H9 (cell line): Measurements from ENCODE around the gene GIPC3. TPM values are rescaled to one million over a fixed set of nuclear protein-coding genes. Genes with fewer than 3 reads are reported as not detected.

Experiments used
- DNase-seq: peaks from one replicate; pipeline ENCODE4 v3.0.0-alpha.2; 2017
- H2AFZ ChIP-seq: one replicate; pipeline ENCODE4 v1.6.1; 2013; ENCODE audit warnings: mild to moderate bottlenecking, low read length, control low read depth, moderate library complexity
- H2AK5ac ChIP-seq: 2 replicates; pipeline ENCODE4 v1.6.1; 2013; ENCODE audit warnings: low read length, control low read depth, mixed read lengths; ENCODE audit not compliant: insufficient read length
- H2BK120ac ChIP-seq: one replicate; pipeline ENCODE4 v1.6.1; 2013; ENCODE audit warnings: low read depth, mild to moderate bottlenecking, low read length, control low read depth, inconsistent platforms; ENCODE audit not compliant: poor library complexity, severe bottlenecking
- H2BK12ac ChIP-seq: 2 replicates; pipeline ENCODE4 v1.6.1; 2013; ENCODE audit warnings: low read length, control low read depth, mixed read lengths, low read depth; ENCODE audit not compliant: insufficient read length
- H2BK15ac ChIP-seq: 2 replicates; pipeline ENCODE4 v1.6.1; 2013; ENCODE audit warnings: low read depth, low read length, control low read depth
- H2BK20ac ChIP-seq: one replicate; pipeline ENCODE4 v1.6.1; 2013; ENCODE audit warnings: low read depth, mild to moderate bottlenecking, low read length, control low read depth, inconsistent platforms; ENCODE audit not compliant: poor library complexity, severe bottlenecking
- H2BK5ac ChIP-seq: 2 replicates; pipeline ENCODE4 v1.6.1; 2013; ENCODE audit warnings: low read length, control low read depth, mixed read lengths; ENCODE audit not compliant: insufficient read length
- H3K14ac ChIP-seq: 2 replicates; pipeline ENCODE4 v1.6.1; 2013; ENCODE audit warnings: low read length, control low read depth; ENCODE audit not compliant: insufficient read depth
- H3K18ac ChIP-seq: 2 replicates; pipeline ENCODE4 v1.6.1; 2013; ENCODE audit warnings: low read depth, mild to moderate bottlenecking, mixed read lengths, low read length, control low read depth; ENCODE audit not compliant: insufficient read length
- H3K23ac ChIP-seq: 2 replicates; pipeline ENCODE4 v1.6.1; 2013; ENCODE audit warnings: low read length, control low read depth, mixed read lengths, low read depth; ENCODE audit not compliant: insufficient read length
- H3K23me2 ChIP-seq: 2 replicates; pipeline ENCODE4 v1.6.1; 2013; ENCODE audit warnings: low read depth, mild to moderate bottlenecking, mixed read lengths, low read length, control low read depth; ENCODE audit not compliant: insufficient read length, poor library complexity, severe bottlenecking
- H3K27ac ChIP-seq: 2 replicates; pipeline ENCODE4 v1.5.1; 2013; ENCODE audit warnings: low read length, control low read depth, mixed read lengths, low read depth; ENCODE audit not compliant: insufficient read length
- H3K27me3 ChIP-seq: 2 replicates; pipeline ENCODE4 v1.6.1; 2013; ENCODE audit warnings: low read length, control low read depth, inconsistent platforms; ENCODE audit not compliant: insufficient read depth
- H3K4ac ChIP-seq: 2 replicates; pipeline ENCODE4 v1.6.1; 2013; ENCODE audit warnings: low read depth, mild to moderate bottlenecking, control low read depth, inconsistent platforms, low read length, moderate library complexity
- H3K4me1 ChIP-seq: 2 replicates; pipeline ENCODE4 v1.6.1; 2013; ENCODE audit warnings: low read length, control low read depth, inconsistent platforms; ENCODE audit not compliant: insufficient read depth
- H3K4me2 ChIP-seq: 2 replicates; pipeline ENCODE4 v1.6.1; 2013; ENCODE audit warnings: low read length, control low read depth, mixed read lengths; ENCODE audit not compliant: insufficient read length, insufficient read depth
- H3K56ac ChIP-seq: 2 replicates; pipeline ENCODE4 v1.6.1; 2013; ENCODE audit warnings: low read depth, mild to moderate bottlenecking, mixed read lengths, low read length, control low read depth; ENCODE audit not compliant: insufficient read length
- H3K79me1 ChIP-seq: 2 replicates; pipeline ENCODE4 v1.6.1; 2013; ENCODE audit warnings: low read depth, mild to moderate bottlenecking, moderate library complexity, low read length, control low read depth, inconsistent platforms; ENCODE audit not compliant: insufficient read depth, poor library complexity, severe bottlenecking
- H3K79me2 ChIP-seq: 2 replicates; pipeline ENCODE4 v1.6.1; 2013; ENCODE audit warnings: low read length, control low read depth, inconsistent platforms; ENCODE audit not compliant: insufficient read depth
- H3K9ac ChIP-seq: 2 replicates; pipeline ENCODE4 v1.6.1; 2013; ENCODE audit warnings: low read length, control low read depth, mixed read lengths; ENCODE audit not compliant: insufficient read length; ENCODE audit errors: extremely low read depth
- H3K9me3 ChIP-seq: one replicate; pipeline ENCODE4 v1.6.1; 2013; ENCODE audit warnings: low read depth, low read length, inconsistent platforms; ENCODE audit not compliant: control insufficient read depth
- H3T11ph ChIP-seq: one replicate; pipeline ENCODE4 v1.6.1; 2013; ENCODE audit warnings: mild to moderate bottlenecking, low read length, control low read depth, inconsistent platforms
- H4K20me1 ChIP-seq: one replicate; pipeline ENCODE4 v1.6.1; 2013; ENCODE audit not compliant: control insufficient read depth, insufficient read length, insufficient read depth
- H4K5ac ChIP-seq: 2 replicates; pipeline ENCODE4 v1.6.1; 2013; ENCODE audit warnings: low read depth, mild to moderate bottlenecking, mixed read lengths, low read length, control low read depth; ENCODE audit not compliant: insufficient read length
- H4K8ac ChIP-seq: replicated peaks from 2 replicates; pipeline ENCODE4 v1.6.1; 2013; ENCODE audit warnings: low read length, control low read depth, mixed read lengths, low read depth; ENCODE audit not compliant: insufficient read length
- H4K91ac ChIP-seq: 2 replicates; pipeline ENCODE4 v1.6.1; 2013; ENCODE audit warnings: low read depth, mild to moderate bottlenecking, moderate library complexity, mixed read lengths, low read length, control low read depth; ENCODE audit not compliant: insufficient read length
- H3K27ac Mint-ChIP-seq, 3 experiments: 2 replicates in 2 of 3; 3 replicates in 1 of 3; pipeline ENCODE4 v1.8.0; 2020 to 2021; ENCODE audit warnings: mixed read lengths in 3 of 3, mild to moderate bottlenecking in 1 of 3, moderate library complexity in 1 of 3
- H3K27me3 Mint-ChIP-seq: 2 replicates; pipeline ENCODE4 v1.8.0; 2021; ENCODE audit warnings: low read depth, mild to moderate bottlenecking, moderate library complexity, mixed read lengths
- H3K36me3 Mint-ChIP-seq, 3 experiments: 2 replicates in 2 of 3; 3 replicates in 1 of 3; pipeline ENCODE4 v1.8.0; 2020 to 2021; ENCODE audit warnings: low read depth in 3 of 3, mixed read lengths in 3 of 3; ENCODE audit not compliant: insufficient read depth in 1 of 3
- H3K4me1 Mint-ChIP-seq, 2 experiments: 2 replicates each; pipeline ENCODE4 v1.8.0; 2020; ENCODE audit warnings: mixed read lengths in 2 of 2
- H3K4me3 Mint-ChIP-seq, 2 experiments: 2 replicates in 1 of 2; 3 replicates in 1 of 2; pipeline ENCODE4 v1.8.0; 2020 to 2021; ENCODE audit warnings: mild to moderate bottlenecking in 2 of 2, mixed read lengths in 2 of 2, moderate library complexity in 1 of 2
- H3K9me3 Mint-ChIP-seq, 2 experiments: 2 replicates in 1 of 2; 3 replicates in 1 of 2; pipeline ENCODE4 v1.8.0; 2020; ENCODE audit warnings: mild to moderate bottlenecking in 2 of 2, mixed read lengths in 2 of 2, moderate library complexity in 1 of 2
- WGBS: extraction: QIAGEN DNeasy Blood & Tissue Kit; methylation state at CpG from one replicate; pipeline ENCODE4 v1.1.7; 2013; ENCODE audit warnings: missing lambda C conversion rate, low lambda C conversion rate, mixed read lengths; ENCODE audit not compliant: insufficient read length; ENCODE audit errors: extremely low coverage; 5-methylcytosine and 5-hydroxymethylcytosine counted together
- total RNA-seq: library from RNA; stranded (reverse); gene quantifications from 2 replicates; pipeline ENCODE4 v1.2.1, GENCODE V29; 2021
- TF ChIP-seq, protein P1 (sequence below): fragments of 200-600 bp; sonication (generic); conservative IDR thresholded peaks from 3 replicates; pipeline ENCODE4 v1.8.0; 2021; ENCODE audit warnings: antibody characterized with exemption, mild to moderate bottlenecking

Gene GIPC3
- total RNA-seq, 1 experiment from 2014 or later: 1.6 TPM

DNA sequence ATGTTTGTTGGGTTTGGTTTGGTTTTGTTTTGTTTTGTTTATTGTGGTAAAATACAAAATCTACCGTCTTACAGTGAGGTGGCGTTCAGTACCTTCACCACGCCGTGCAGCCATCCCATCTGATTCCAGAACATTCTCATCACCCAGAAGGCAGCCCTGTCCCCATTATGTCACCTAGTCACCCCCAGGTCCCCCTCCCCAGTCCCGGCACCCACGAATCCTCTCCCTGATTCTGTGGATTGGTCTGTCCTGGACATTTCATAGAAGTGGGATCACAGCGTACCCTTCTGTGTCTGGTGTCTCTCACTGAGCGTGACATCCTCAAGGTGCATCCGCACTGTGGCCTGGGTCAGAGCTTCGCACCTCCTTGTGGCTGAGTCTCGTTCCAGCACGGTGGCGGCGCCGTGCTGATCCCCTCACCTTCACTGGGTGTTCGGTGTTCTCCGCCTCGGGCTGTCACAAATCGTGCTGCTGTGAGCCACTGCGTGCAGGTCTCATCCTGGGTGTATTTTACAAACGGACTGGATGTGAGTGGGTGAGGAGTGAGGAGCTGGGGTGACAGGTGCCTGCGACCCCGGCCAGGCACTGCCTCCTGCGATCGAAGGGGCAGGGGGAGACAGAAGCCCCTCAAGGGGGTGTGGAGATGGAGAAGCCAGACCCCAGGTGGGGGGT is 46.9 kb upstream of the GIPC3 start:
- Mint-ChIP-seq H3K4me1 (peaks cover 6 to 14% of the 10 kb centered on the region in 2 experiments; a peak in 3 of 4 replicates), H3K27ac (peak overlapping the region in 2 of 3 experiments; percentile 70 to 86; a peak in 4 of 7 replicates), H3K4me3 (no peak overlapping the region), H3K36me3 (peaks cover 13 to 42% (median 41%) of the 10 kb centered on the region in 3 experiments; a peak in 6 of 7 replicates), H3K27me3 (no peaks in the 10 kb centered on the region; the same call in 1 of the 2 replicates), H3K9me3 (no peaks in the 10 kb centered on the region)
- H3K79me1 ChIP-seq: no peaks in the 10 kb centered on the region
- no peaks in the 10 kb centered on the region for H3K9me3 ChIP-seq
- no peaks in the 10 kb centered on the region for H3K23me2 ChIP-seq
- no peak overlapping the region for H4K91ac ChIP-seq
- H2AK5ac ChIP-seq: no peak overlapping the region
- H3T11ph ChIP-seq: no peak overlapping the region
- no peak overlapping the region for H3K18ac ChIP-seq
- no peak overlapping the region for H2BK15ac ChIP-seq
- H2BK120ac ChIP-seq: no peak overlapping the region
- no peak overlapping the region for H2BK20ac ChIP-seq
- no peak overlapping the region for H3K4ac ChIP-seq
- TF ChIP-seq, protein P1, sequence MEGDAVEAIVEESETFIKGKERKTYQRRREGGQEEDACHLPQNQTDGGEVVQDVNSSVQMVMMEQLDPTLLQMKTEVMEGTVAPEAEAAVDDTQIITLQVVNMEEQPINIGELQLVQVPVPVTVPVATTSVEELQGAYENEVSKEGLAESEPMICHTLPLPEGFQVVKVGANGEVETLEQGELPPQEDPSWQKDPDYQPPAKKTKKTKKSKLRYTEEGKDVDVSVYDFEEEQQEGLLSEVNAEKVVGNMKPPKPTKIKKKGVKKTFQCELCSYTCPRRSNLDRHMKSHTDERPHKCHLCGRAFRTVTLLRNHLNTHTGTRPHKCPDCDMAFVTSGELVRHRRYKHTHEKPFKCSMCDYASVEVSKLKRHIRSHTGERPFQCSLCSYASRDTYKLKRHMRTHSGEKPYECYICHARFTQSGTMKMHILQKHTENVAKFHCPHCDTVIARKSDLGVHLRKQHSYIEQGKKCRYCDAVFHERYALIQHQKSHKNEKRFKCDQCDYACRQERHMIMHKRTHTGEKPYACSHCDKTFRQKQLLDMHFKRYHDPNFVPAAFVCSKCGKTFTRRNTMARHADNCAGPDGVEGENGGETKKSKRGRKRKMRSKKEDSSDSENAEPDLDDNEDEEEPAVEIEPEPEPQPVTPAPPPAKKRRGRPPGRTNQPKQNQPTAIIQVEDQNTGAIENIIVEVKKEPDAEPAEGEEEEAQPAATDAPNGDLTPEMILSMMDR: no peak
- DNase-seq: no peak
- no peak overlapping the region for H3K14ac ChIP-seq
- no peak overlapping the region for H3K4me2 ChIP-seq
- H2AFZ ChIP-seq: no peak overlapping the region
- no peak overlapping the region for H3K9ac ChIP-seq
- H4K5ac ChIP-seq: no peak overlapping the region
- no peak overlapping the region for H3K56ac ChIP-seq
- H2BK5ac ChIP-seq: no peak overlapping the region
- H3K27me3 ChIP-seq: no peaks in the 10 kb centered on the region
- no peaks in the 10 kb centered on the region for H3K4me1 ChIP-seq
- no CpG with 5 or more reads among the region's 25 CpGs for whole genome bisulfite sequencing
- H3K79me2 ChIP-seq: no peaks in the 10 kb centered on the region
- H3K23ac ChIP-seq: no peak overlapping the region
- H4K8ac ChIP-seq: no peak overlapping the region
- no peak overlapping the region for H2BK12ac ChIP-seq
- H4K20me1 ChIP-seq: no peaks in the 10 kb centered on the region
- no peak overlapping the region for H3K27ac ChIP-seq
